OCI-LY3 (cell line): ENCODE results near the gene ACBD5.

Experiments
- EZH2phosphoT487 ChIP-seq: fragments of 200-600 bp; shearing (Covaris generic); IDR thresholded peaks from 2 replicates; pipeline ENCODE4 v1.6.1; 2018; ENCODE audit warnings: antibody characterized with exemption, mixed run types, low read depth
- TF ChIP-seq, protein P1 (sequence below): fragments of 200-600, 300-600 bp; sonication (generic); IDR thresholded peaks from 2 replicates; pipeline ENCODE4 v1.5.1; 2014; ENCODE audit warnings: antibody characterized with exemption, low read length, low read depth

DNA sequence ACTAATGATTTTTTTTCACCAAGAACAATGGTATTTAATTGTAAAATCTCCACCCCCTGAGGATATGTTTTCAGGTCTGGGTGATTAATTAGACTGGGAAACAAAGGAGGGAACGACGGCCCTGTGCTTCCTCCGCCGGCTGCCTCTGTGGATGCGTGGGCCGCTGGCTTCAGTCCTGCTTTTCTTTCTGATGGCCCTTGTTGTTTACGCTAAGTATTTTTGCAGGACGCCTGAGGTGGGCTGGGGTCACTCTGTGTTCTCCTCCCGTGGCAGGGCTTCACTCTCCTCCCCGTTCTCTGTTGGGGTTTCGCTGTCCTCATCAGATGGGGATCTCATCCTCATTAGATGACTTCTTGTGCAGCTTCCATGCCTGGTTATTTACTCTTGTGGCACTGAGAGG is 5.2 kb upstream of the ACBD5 start:
- TF ChIP-seq, protein P1, sequence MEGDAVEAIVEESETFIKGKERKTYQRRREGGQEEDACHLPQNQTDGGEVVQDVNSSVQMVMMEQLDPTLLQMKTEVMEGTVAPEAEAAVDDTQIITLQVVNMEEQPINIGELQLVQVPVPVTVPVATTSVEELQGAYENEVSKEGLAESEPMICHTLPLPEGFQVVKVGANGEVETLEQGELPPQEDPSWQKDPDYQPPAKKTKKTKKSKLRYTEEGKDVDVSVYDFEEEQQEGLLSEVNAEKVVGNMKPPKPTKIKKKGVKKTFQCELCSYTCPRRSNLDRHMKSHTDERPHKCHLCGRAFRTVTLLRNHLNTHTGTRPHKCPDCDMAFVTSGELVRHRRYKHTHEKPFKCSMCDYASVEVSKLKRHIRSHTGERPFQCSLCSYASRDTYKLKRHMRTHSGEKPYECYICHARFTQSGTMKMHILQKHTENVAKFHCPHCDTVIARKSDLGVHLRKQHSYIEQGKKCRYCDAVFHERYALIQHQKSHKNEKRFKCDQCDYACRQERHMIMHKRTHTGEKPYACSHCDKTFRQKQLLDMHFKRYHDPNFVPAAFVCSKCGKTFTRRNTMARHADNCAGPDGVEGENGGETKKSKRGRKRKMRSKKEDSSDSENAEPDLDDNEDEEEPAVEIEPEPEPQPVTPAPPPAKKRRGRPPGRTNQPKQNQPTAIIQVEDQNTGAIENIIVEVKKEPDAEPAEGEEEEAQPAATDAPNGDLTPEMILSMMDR = no peak
- TF ChIP-seq EZH2phosphoT487 = no peak
